Measurements from ENCODE around the gene PHTF2. TPM values are rescaled to one million over a fixed set of nuclear protein-coding genes. Genes with fewer than 3 reads are reported as not detected.

Gene PHTF2
- total and polyA plus RNA-seq, 3 donors from 2014 or later = 13.9 to 35.3 (median 26.6) TPM

GRCh38 chr7:77899516-77899915 is 100.9 kb downstream of the PHTF2 start:
- no peak overlapping the region for H3K27ac ChIP-seq
- TF ChIP-seq POLR2A (IDR thresholded peaks at IDR 0.05) (no peak), CTCF (IDR thresholded peaks at IDR 0.05) (no peak)
- H3K4me3 ChIP-seq = no peak overlapping the region
- no peaks in the 10 kb centered on the region for H3K27me3 ChIP-seq
- no peaks in the 10 kb centered on the region for H3K4me1 ChIP-seq
- intact Hi-C loops (cut with DNase I; ENCODE audit: low total_unique reads) = no loop called here
- WGBS, 2 donors = 93 to 98% methylated on average over 2 of the region's 2 CpGs
- DNase-seq = no peak
- no peaks in the 10 kb centered on the region for H3K36me3 ChIP-seq (ENCODE audit: low read depth, missing control alignments)
- H3K9me3 ChIP-seq = no peaks in the 10 kb centered on the region

- Histone ChIP-seq H3K27me3 (no peaks in the 10 kb centered on the region), H3K9me3 (no peaks in the 10 kb centered on the region), H3K27ac (no peak overlapping the region), H3K4me1 (no peaks in the 10 kb centered on the region), H3K4me3 (no peak overlapping the region), H3K36me3 (ENCODE audit: low read depth, missing control alignments) (no peaks in the 10 kb centered on the region)
- no peak for DNase-seq
- intact Hi-C loops (cut with DNase I; ENCODE audit: low total_unique reads) = no loop called here
- WGBS, 2 donors = 91 to 94% methylated on average over 2 of the region's 2 CpGs
- TF ChIP-seq POLR2A (IDR thresholded peaks at IDR 0.05) (no peak), CTCF (IDR thresholded peaks at IDR 0.05) (no peak)
Measured at GRCh38 chr7:77903597-77903996, 105.0 kb downstream of the PHTF2 start.

GRCh38 chr7:77904252-77904651 is 105.7 kb downstream of the PHTF2 start:
- no peaks in the 10 kb centered on the region for H3K4me1 ChIP-seq
- WGBS, 2 donors = 93 to 98% methylated on average over 2 of the region's 2 CpGs
- no peaks in the 10 kb centered on the region for H3K27me3 ChIP-seq
- H3K4me3 ChIP-seq = no peak overlapping the region
- no peak for TF ChIP-seq POLR2A (IDR thresholded peaks at IDR 0.05)
- TF ChIP-seq CTCF (IDR thresholded peaks at IDR 0.05) = no peak
- H3K9me3 ChIP-seq = no peaks in the 10 kb centered on the region
- intact Hi-C loops (cut with DNase I; ENCODE audit: low total_unique reads) = no loop called here
- no peak overlapping the region for H3K27ac ChIP-seq
- DNase-seq = no peak
- H3K36me3 ChIP-seq (ENCODE audit: low read depth, missing control alignments) = no peaks in the 10 kb centered on the region

GRCh38 chr7:77907281-77907680 is 108.7 kb downstream of the PHTF2 start:
- intact Hi-C loops (cut with DNase I; ENCODE audit: low total_unique reads) = no loop called here
- WGBS, 2 donors = 61 to 69% methylated on average over 2 of the region's 2 CpGs

More at GRCh38 chr7:77907281-77907680, 108.7 kb downstream of the PHTF2 start:
- Histone ChIP-seq H3K4me1 (no peaks in the 10 kb centered on the region), H3K4me3 (no peak overlapping the region), H3K27ac (no peak overlapping the region), H3K9me3 (no peaks in the 10 kb centered on the region), H3K27me3 (no peaks in the 10 kb centered on the region), H3K36me3 (ENCODE audit: low read depth, missing control alignments) (no peaks in the 10 kb centered on the region)
- no peak for DNase-seq
- no peak for TF ChIP-seq CTCF (IDR thresholded peaks at IDR 0.05)
- no peak for TF ChIP-seq POLR2A (IDR thresholded peaks at IDR 0.05)

All from testis (tissue), 3 donors.